Measurements from ENCODE around the gene PKNOX2. TPM values are rescaled to one million over a fixed set of nuclear protein-coding genes. Genes with fewer than 3 reads are reported as not detected.
A peak's percentile ranks its signal among the peaks of the same experiment; 100 is the strongest.

Gene PKNOX2
- total and polyA plus RNA-seq, 2 of the 8 experiments (the other 6 are each of a cell fraction or from before 2014, with no cell fraction given), result 2.0 TPM

- no peak for FAIRE-seq
- Histone ChIP-seq H4K5ac (ENCODE audit: insufficient read length, low read depth, low read length) (no peak overlapping the region), H3K9ac (replicated peaks in 1 of 4; ENCODE audit: extremely low read depth in 1 of 4, low read depth in 3 of 4, low read length in 3 of 4) (no peak overlapping the region), H3K23ac (ENCODE audit: insufficient read length) (no peak overlapping the region), H2AK5ac (ENCODE audit: low read depth, low read length) (no peak overlapping the region), H3K23me2 (ENCODE audit: low read depth, low read length) (no peaks in the 10 kb centered on the region; the same call in 1 of the 2 replicates), H3K4me3 (ENCODE audit: extremely low read depth in 1 of 4, insufficient read depth in 2 of 4, low read depth in 3 of 4, low read length in 4 of 4) (no peak overlapping the region), H2BK120ac (replicated peaks; ENCODE audit: low read depth, low read length) (no peak overlapping the region), H3K56ac (replicated peaks; ENCODE audit: insufficient read length, low read depth, low read length) (no peak overlapping the region), H2BK12ac (ENCODE audit: low read depth, low read length) (no peak overlapping the region), H2AFZ (ENCODE audit: low read length) (no peak overlapping the region), H2BK15ac (ENCODE audit: low read length) (no peak overlapping the region), H2BK5ac (ENCODE audit: low read depth, low read length) (no peak overlapping the region), H3K14ac (ENCODE audit: insufficient read length) (no peak overlapping the region), H3K36me3 (ENCODE audit: control insufficient read depth in 2 of 4, insufficient read depth in 4 of 4, low read length in 3 of 4) (no peaks in the 10 kb centered on the region), H3K79me2 (ENCODE audit: control insufficient read depth in 1 of 2, insufficient read depth in 2 of 2, low read length in 2 of 2) (no peaks in the 10 kb centered on the region), H4K91ac (replicated peaks; ENCODE audit: insufficient read length, low read length) (no peak overlapping the region), H3K27ac (ENCODE audit: low read depth, low read length) (no peak overlapping the region), H3K4me2 (ENCODE audit: insufficient read depth in 1 of 2, low read depth in 2 of 2, low read length in 2 of 2) (no peak overlapping the region), H3K18ac (ENCODE audit: extremely low read depth, low read length) (no peak overlapping the region), H3K4ac (replicated peaks; ENCODE audit: insufficient read length, low read depth, low read length) (no peak overlapping the region), H3K79me1 (ENCODE audit: low read depth, low read length) (no peaks in the 10 kb centered on the region), H3K4me1 (replicated peaks in 1 of 4; ENCODE audit: control insufficient read depth in 3 of 4, insufficient read depth in 4 of 4, low read length in 3 of 4) (peaks cover 2 to 10% (median 5%) of the 10 kb centered on the region in 4 experiments; a peak in 4 of 7 replicates), H3K27me3 (replicated peaks in 1 of 4; ENCODE audit: control insufficient read depth in 3 of 4, extremely low read depth in 1 of 4, insufficient read depth in 3 of 4, low read length in 3 of 4) (peaks cover 0 to 4% (median 0%) of the 10 kb centered on the region in 4 experiments; a peak in 1 of 7 replicates), H2BK20ac (ENCODE audit: low read length) (no peak overlapping the region), H4K20me1 (replicated peaks in 1 of 2; ENCODE audit: control insufficient read depth in 1 of 2, insufficient read depth in 2 of 2, low read length in 2 of 2) (no peaks in the 10 kb centered on the region), H4K8ac (ENCODE audit: extremely low read depth, insufficient read depth, low read length) (no peak overlapping the region), H3K9me3 (ENCODE audit: insufficient read depth in 2 of 2, low read depth in 1 of 2, low read length in 1 of 2) (no peaks in the 10 kb centered on the region)
- no peak for DNase-seq (ENCODE audit: low read depth in 1 of 2, low spot score in 2 of 2)
- POLR2A ChIA-PET (ENCODE audit: partially characterized antibody), result interaction anchor here (1.0 to 1.1 kb wide), 2 partner anchors 10 to 69 kb away, joined by 3 read pairs; partner anchors contain the start of gene PKNOX2
- WGBS, 2 experiments (ENCODE audit: extremely low coverage in 1 of 2, insufficient coverage in 1 of 2, insufficient read length in 1 of 2, insufficient replicate concordance in 2 of 2, low coverage in 1 of 2, low lambda C conversion rate in 2 of 2, missing lambda C conversion rate in 1 of 2), result 75% methylated on average over 8 of the region's 8 CpGs; no CpG with 5 or more reads in 1 of the 2 experiments
- CTCF ChIA-PET (ENCODE audit: partially characterized antibody), result interaction anchor here (0.7 to 4.4 kb wide), 7 partner anchors 9 to 120 kb away, joined by 3 to 23 read pairs (median 5); no protein-coding TSS in a partner anchor
- TF ChIP-seq SRF (IDR thresholded peaks at IDR 0.05; ENCODE audit: low read depth, low read length) (no peak), TEAD4 (IDR thresholded peaks at IDR 0.05; ENCODE audit: low read depth, low read length) (0 out of 2 replicates have a peak, but pooled peaks have one; percentile 20), MAFK (IDR thresholded peaks at IDR 0.05; ENCODE audit: low read depth, low read length) (no peak), CTCF (IDR thresholded peaks at IDR 0.05; ENCODE audit: control extremely low read depth in 1 of 3, insufficient read depth in 1 of 3, low read depth in 1 of 3, low read length in 3 of 3) (peak; percentile 15 to 22 (median 16); a peak in 2 of 4 replicates)
These were observed 69.3 kb downstream of the PKNOX2 start for GRCh38 chr11:125233736-125234275.

All from H1 (cell line).